ENCODE measurements around the gene SNAP47. TPM values are rescaled to one million over a fixed set of nuclear protein-coding genes. Genes with fewer than 3 reads are reported as not detected.

The SNAP47 gene
- total and polyA plus RNA-seq, 2 donors (not counting 3 experiments of a cell fraction or from before 2014, with no cell fraction given): 24.0 to 32.7 TPM

- H3K9me3 ChIP-seq (replicated peaks; ENCODE audit: control insufficient read depth, insufficient read depth, low read length): no peaks in the 10 kb centered on the region
- no peak overlapping the region for H2AFZ ChIP-seq (ENCODE audit: low read depth, low read length)
- DNase-seq (ENCODE audit: low read depth, low spot score) (no peak), FAIRE-seq (no peak)
- intact Hi-C loops (cut with micrococcal nuclease) (loop anchor here (2.0 to 10.0 kb wide), 2 partner anchors 168 to 354 kb away; partner anchors contain the start of genes ARF1 and ZNF678), dilution Hi-C loops (cut with MboI; ENCODE audit: extremely low pct_ligation_motif_present, low sequenced_read_pairs) (no loop called here)
- no peak overlapping the region for H3K4me2 ChIP-seq (ENCODE audit: insufficient read depth, low read length)
- H3K27ac ChIP-seq (ENCODE audit: insufficient read depth, low read depth, low read length): no peak overlapping the region
- H3K4me1 ChIP-seq (ENCODE audit: control insufficient read depth, extremely low read depth, insufficient read depth, low read length): peaks cover 14% of the 10 kb centered on the region
- peaks cover 0 to 6% of the 10 kb centered on the region in 2 experiments for H3K27me3 ChIP-seq (ENCODE audit: control insufficient read depth in 2 of 2, insufficient read depth in 2 of 2, low read length in 2 of 2)
- H3K36me3 ChIP-seq (ENCODE audit: control insufficient read depth in 2 of 2, extremely low read depth in 1 of 2, insufficient read depth in 2 of 2, low read length in 2 of 2): peaks cover 0 to 21% of the 10 kb centered on the region in 2 experiments
- no TSS peak for BruUV-seq (replicated peaks)
- TF ChIP-seq FOS (IDR thresholded peaks at IDR 0.05; ENCODE audit: borderline replicate concordance, insufficient read depth, low read length) (no peak), CTCF (IDR thresholded peaks at IDR 0.05; ENCODE audit: extremely low read depth in 1 of 2, insufficient read depth in 1 of 2, low read depth in 1 of 2, low read length in 2 of 2) (no peak), JUN (IDR thresholded peaks at IDR 0.05; ENCODE audit: borderline replicate concordance, insufficient read depth, insufficient read length, low read depth) (no peak)
- H4K20me1 ChIP-seq (replicated peaks; ENCODE audit: control insufficient read depth, extremely low read depth, insufficient read depth, low read length): no peaks in the 10 kb centered on the region
- ChIA-PET CTCF (interaction anchor here (1.3 to 2.2 kb wide), 2 partner anchors 217 to 223 kb away, joined by 8 to 13 read pairs; partner anchors contain the start of gene WNT9A), POLR2A (no interaction called here)
- H3K79me2 ChIP-seq (ENCODE audit: control insufficient read depth, insufficient read depth, low read length): peaks cover 24% of the 10 kb centered on the region
- no peak overlapping the region for H3K9ac ChIP-seq (replicated peaks; ENCODE audit: extremely low read depth, insufficient read depth, low read length)
- no peaks in the 10 kb centered on the region for H3K9me1 ChIP-seq (replicated peaks; ENCODE audit: control insufficient read depth, extremely low read depth, insufficient read depth, low read length)
- H3K4me3 ChIP-seq (replicated peaks in 1 of 3; ENCODE audit: insufficient read depth in 1 of 3, low read depth in 1 of 3, low read length in 3 of 3): no peak overlapping the region
Observed at GRCh38 chr1:227731241-227731677, 4.0 kb upstream of the SNAP47 start.

Data from endothelial cell of umbilical vein (primary cell).